ENCODE results near the gene LTN1. TPM values are rescaled to one million over a fixed set of nuclear protein-coding genes. Genes with fewer than 3 reads are reported as not detected.

The LTN1 gene
- total and polyA plus RNA-seq, 2 of the 13 experiments (the other 11 are each of a cell fraction or from before 2014, with no cell fraction given), result 6.7 to 24.6 TPM

DNA sequence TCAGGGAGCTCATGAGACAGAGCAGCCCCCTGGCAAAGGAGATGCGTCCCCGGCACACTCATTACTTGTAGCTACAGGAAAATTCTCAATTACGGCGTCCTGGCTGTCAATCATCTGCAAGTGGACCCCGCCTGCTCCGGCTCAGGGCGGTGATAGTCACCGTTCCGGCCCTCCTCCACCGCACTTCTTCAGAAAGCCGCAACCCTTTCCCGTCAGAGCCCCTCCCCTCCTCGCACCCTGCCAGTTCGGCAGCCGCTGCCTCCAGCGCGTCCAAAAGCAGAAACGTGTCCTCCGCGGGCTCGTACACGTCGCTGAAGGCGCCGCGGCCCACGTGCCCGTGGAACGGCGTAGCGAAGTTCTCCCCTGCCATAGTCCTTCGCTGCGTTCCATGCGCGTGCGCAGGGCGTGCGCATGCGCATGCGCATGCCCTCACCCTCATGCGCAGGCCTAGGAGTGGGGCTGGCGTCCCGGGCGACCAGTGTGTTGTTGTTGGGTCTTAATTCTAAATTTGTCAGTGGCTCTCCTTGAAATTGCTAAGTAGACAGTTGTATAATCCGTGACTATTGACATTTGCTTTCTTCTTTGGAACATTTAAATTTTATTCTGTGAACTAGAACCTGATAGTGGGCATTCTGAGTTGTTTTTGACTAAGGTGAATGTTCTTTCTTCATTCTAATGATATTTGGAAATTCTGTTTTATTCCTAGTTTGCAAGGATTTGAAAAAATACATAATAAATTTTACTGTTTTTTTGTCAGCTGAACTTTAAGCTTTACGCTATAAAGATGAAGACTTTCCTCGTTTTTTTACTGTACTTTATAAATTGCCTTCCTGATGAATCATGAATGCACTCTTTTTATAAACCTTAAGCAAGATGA is 107.5 kb downstream of the LTN1 start (continued):
- TF ChIP-seq LRRFIP1 (CRISPR knock-in tag; conservative IDR thresholded peaks at IDR 0.05), result 0 out of 2 replicates have a peak, but pooled peaks have one; percentile 73
- peak; percentile 99 for TF ChIP-seq MYC (CRISPR knock-in tag; IDR thresholded peaks at IDR 0.05; ENCODE audit: borderline replicate concordance)
- TF ChIP-seq ZNF230 (CRISPR knock-in tag; IDR thresholded peaks at IDR 0.05), result peak; percentile 99
- peak; percentile 99; the same call in 1 of the 2 replicates for TF ChIP-seq ZNF33B (CRISPR knock-in tag; IDR thresholded peaks at IDR 0.05)
- no peak for TF ChIP-seq LCORL (IDR thresholded peaks at IDR 0.05)
- TF ChIP-seq LCORL (CRISPR knock-in tag; IDR thresholded peaks at IDR 0.05), result peak; percentile 69
- peak; percentile 68; the same call in 1 of the 2 replicates for TF ChIP-seq MED13 (CRISPR knock-in tag; IDR thresholded peaks at IDR 0.05)
- TF ChIP-seq AHDC1 (CRISPR knock-in tag; IDR thresholded peaks at IDR 0.05; ENCODE audit: borderline replicate concordance), result peak; percentile 81
- TF ChIP-seq BORCS8-MEF2B (CRISPR knock-in tag; IDR thresholded peaks at IDR 0.05), result peak; percentile 100
- TF ChIP-seq, protein P1, sequence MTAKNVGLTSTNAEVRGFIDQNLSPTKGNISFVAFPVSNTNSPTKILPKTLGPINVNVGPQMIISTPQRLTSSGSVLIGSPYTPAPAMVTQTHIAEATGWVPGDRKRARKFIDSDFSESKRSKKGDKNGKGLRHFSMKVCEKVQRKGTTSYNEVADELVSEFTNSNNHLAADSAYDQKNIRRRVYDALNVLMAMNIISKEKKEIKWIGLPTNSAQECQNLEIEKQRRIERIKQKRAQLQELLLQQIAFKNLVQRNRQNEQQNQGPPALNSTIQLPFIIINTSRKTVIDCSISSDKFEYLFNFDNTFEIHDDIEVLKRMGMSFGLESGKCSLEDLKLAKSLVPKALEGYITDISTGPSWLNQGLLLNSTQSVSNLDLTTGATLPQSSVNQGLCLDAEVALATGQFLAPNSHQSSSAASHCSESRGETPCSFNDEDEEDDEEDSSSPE (CRISPR knock-in tag; IDR thresholded peaks at IDR 0.05), result peak; percentile 95
- TF ChIP-seq ZNF615 (CRISPR knock-in tag; IDR thresholded peaks at IDR 0.05; ENCODE audit: borderline replicate concordance), result peak; percentile 81; the same call in 1 of the 2 replicates
- TF ChIP-seq EZH2 (conservative IDR thresholded peaks at IDR 0.05; ENCODE audit: low read depth, low read length), result no peak
- TF ChIP-seq RAD21 (CRISPR knock-in tag; IDR thresholded peaks at IDR 0.05), result peak; percentile 37; the same call in 1 of the 2 replicates
- TF ChIP-seq NCOA5 (CRISPR knock-in tag; IDR thresholded peaks at IDR 0.05), result no peak
- TF ChIP-seq POLR2AphosphoS5 (IDR thresholded peaks at IDR 0.05; ENCODE audit: low read depth, low read length), result peak; percentile 96
- peak; percentile 95 for TF ChIP-seq TARDBP (CRISPR knock-in tag; IDR thresholded peaks at IDR 0.05)
- peak; percentile 59; the same call in 1 of the 2 replicates for TF ChIP-seq TRIM24 (CRISPR knock-in tag; IDR thresholded peaks at IDR 0.05)
- TF ChIP-seq HNF4G (IDR thresholded peaks at IDR 0.05; ENCODE audit: borderline replicate concordance, low read depth, low read length), result no peak
- peak; percentile 69; the same call in 1 of the 2 replicates for TF ChIP-seq HNF4G (CRISPR knock-in tag; IDR thresholded peaks at IDR 0.05; ENCODE audit: borderline replicate concordance, low read depth)
- TF ChIP-seq KDM1A (CRISPR knock-in tag; IDR thresholded peaks at IDR 0.05), result no peak; the same call in 1 of the 2 replicates
- peak; percentile 100 for TF ChIP-seq MAX (IDR thresholded peaks at IDR 0.05)

Measured in HepG2 (cell line).